Gastroesophageal sphincter (tissue), 3 donors: ENCODE results near the gene FHL1.

Experiments
- POLR2AphosphoS5 ChIP-seq: sonication (generic); formaldehyde crosslinking; IDR thresholded peaks from one replicate; pipeline ENCODE4 v1.6.1; 2017; ENCODE audit warnings: antibody characterized with exemption
- TF ChIP-seq, protein P1 (sequence below), 4 experiments: fragments of 200-600 bp in 2 of 4; fragments of 450-650 bp in 2 of 4; sonication (generic) in 1 of 4; IDR thresholded peaks; one replicate each; pipeline ENCODE4 v1.5.1; 2017 to 2019; ENCODE audit warnings: antibody characterized with exemption in 4 of 4, mild to moderate bottlenecking in 2 of 4, moderate library complexity in 2 of 4

DNA sequence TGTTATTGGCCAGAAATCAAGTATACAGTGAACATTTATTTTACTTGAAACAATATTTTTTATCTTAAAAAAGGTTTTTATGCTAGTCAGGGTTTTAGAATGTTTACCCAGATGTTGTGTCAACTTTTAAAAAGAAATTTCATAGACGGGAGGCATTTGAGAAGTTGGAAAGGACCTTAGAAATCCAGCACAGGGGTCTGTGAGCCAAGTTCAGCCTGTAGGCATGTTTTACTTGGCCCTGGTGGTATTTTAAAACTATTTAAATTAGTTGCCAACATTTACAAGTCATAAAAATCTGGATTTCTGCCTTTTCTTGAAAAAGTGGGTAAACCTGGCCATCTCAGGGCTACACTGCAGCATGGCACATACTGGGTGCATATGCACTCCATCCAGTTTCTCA is 25.5 kb upstream of the FHL1 start:
- TF ChIP-seq, protein P1, sequence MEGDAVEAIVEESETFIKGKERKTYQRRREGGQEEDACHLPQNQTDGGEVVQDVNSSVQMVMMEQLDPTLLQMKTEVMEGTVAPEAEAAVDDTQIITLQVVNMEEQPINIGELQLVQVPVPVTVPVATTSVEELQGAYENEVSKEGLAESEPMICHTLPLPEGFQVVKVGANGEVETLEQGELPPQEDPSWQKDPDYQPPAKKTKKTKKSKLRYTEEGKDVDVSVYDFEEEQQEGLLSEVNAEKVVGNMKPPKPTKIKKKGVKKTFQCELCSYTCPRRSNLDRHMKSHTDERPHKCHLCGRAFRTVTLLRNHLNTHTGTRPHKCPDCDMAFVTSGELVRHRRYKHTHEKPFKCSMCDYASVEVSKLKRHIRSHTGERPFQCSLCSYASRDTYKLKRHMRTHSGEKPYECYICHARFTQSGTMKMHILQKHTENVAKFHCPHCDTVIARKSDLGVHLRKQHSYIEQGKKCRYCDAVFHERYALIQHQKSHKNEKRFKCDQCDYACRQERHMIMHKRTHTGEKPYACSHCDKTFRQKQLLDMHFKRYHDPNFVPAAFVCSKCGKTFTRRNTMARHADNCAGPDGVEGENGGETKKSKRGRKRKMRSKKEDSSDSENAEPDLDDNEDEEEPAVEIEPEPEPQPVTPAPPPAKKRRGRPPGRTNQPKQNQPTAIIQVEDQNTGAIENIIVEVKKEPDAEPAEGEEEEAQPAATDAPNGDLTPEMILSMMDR (IDR thresholded peaks at IDR 0.05): no peak
- TF ChIP-seq POLR2AphosphoS5: no peak
